Right lobe of liver (tissue), 4 donors: ENCODE results near the gene BPIFB6.

Experiments
- POLR2A ChIP-seq: fragments of 450-650 bp; IDR thresholded peaks from one replicate; pipeline ENCODE4 v1.6.1; 2017; ENCODE audit warnings: antibody characterized with exemption, mild to moderate bottlenecking
- TF ChIP-seq, protein P1 (sequence below), 4 donors: fragments of 200-600 bp in 3 of 4; fragments of 450-650 bp in 1 of 4; IDR thresholded peaks; one replicate each; pipeline versions ENCODE4 v1.5.1 to v1.8.0; 2016 to 2022; ENCODE audit warnings: antibody characterized with exemption in 4 of 4, mild to moderate bottlenecking in 2 of 4
- donor health status: DM: no; HTN: no; CAD: no.
- donor health status: DM: no; HTN: no; CAD: no.
- donor health status: DM: no; HTN: yes; CAD: no.

DNA sequence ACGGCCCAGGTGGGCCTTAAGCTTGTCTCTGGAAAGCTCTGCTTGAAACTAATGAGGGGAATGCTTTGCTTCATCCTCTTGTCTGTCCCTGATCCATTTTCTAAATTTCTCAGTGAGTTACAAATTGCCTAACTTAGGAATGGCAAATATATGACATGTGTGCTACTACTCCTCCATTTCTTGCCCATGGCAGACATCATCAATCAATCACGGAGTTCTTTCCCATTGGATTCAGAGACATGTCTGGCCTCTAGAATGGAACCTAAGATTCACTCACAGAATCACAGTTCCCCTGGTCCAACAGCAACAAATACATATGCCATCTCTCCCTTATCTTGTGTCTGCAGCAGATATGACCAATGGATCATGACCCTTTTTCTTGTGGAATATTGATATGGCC lies 41.4 kb downstream of the BPIFB6 start:
- TF ChIP-seq, protein P1, sequence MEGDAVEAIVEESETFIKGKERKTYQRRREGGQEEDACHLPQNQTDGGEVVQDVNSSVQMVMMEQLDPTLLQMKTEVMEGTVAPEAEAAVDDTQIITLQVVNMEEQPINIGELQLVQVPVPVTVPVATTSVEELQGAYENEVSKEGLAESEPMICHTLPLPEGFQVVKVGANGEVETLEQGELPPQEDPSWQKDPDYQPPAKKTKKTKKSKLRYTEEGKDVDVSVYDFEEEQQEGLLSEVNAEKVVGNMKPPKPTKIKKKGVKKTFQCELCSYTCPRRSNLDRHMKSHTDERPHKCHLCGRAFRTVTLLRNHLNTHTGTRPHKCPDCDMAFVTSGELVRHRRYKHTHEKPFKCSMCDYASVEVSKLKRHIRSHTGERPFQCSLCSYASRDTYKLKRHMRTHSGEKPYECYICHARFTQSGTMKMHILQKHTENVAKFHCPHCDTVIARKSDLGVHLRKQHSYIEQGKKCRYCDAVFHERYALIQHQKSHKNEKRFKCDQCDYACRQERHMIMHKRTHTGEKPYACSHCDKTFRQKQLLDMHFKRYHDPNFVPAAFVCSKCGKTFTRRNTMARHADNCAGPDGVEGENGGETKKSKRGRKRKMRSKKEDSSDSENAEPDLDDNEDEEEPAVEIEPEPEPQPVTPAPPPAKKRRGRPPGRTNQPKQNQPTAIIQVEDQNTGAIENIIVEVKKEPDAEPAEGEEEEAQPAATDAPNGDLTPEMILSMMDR (IDR thresholded peaks at IDR 0.05) = no peak
- no peak for TF ChIP-seq POLR2A
